ENCODE measurements around the gene PBX3.

Gene PBX3

GRCh38 chr9:125911861-125912644 is 164.9 kb downstream of the PBX3 start:
- DNase-seq: no peak

GRCh38 chr9:125912667-125913066 is 165.5 kb downstream of the PBX3 start:
- no peak for DNase-seq

DNA sequence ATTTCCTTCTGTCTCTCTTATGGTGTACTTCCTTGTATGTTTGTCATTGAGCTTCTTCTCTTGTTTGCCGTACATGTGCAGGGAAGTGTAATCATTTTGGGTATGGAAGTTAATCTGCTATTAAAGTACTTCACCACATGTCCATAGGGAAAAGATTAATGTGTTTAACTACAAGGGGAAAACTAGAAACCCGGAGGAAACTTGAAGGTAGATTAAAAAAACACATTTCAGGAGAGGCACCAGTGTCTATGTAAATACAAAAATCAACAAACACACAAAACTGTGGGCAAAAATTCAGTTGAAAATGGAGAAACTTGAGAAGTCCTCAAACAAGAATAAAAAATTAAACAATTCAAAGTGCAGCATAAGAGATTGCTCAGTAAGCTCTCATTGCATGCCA is 166.4 kb downstream of the PBX3 start:
- no peak for DNase-seq

DNA sequence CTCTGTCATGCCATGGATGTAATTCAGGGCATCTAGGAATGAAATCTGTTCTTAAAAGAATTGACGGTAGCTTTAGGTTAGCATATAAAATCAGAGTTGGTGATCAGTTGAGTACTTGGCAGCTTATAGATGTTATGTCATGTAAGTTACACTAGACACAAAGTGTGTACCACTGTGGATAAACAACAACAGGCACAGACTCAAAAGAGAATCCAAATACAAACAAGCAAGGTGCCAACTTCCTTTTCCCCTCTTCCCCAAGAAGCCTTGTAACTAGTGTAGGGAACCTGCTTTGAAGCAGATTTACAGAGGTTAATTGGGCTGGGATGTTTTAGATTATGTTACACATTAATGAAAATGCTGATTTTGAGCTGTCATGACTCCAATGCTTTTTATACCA is 167.2 kb downstream of the PBX3 start:
- no peak for DNase-seq

DNA sequence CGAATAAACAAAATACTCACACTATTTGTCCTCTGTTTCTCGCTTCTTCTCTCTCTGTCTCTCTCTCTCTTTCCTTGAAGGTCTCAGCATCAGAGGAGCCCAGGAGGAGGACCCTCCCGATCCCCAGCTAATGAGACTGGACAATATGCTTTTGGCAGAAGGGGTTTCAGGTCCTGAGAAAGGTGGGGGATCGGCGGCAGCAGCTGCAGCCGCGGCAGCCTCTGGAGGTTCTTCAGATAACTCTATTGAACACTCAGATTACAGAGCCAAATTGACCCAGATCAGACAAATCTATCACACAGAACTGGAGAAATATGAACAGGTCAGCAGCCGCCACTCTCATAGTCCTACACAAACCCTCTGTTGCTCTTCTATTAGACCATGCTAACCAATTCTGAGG is 168.4 kb downstream of the PBX3 start:
- no peak for DNase-seq

- DNase-seq: no peak
Measured at GRCh38 chr9:125919565-125919964, 172.4 kb downstream of the PBX3 start.

- DNase-seq: no peak
Measured at GRCh38 chr9:125920402-125920801, 173.2 kb downstream of the PBX3 start.

GRCh38 chr9:125922854-125923253 is 175.7 kb downstream of the PBX3 start:
- DNase-seq: no peak

- no peak for DNase-seq
Measured at GRCh38 chr9:125924351-125924750, 177.2 kb downstream of the PBX3 start.

DNA sequence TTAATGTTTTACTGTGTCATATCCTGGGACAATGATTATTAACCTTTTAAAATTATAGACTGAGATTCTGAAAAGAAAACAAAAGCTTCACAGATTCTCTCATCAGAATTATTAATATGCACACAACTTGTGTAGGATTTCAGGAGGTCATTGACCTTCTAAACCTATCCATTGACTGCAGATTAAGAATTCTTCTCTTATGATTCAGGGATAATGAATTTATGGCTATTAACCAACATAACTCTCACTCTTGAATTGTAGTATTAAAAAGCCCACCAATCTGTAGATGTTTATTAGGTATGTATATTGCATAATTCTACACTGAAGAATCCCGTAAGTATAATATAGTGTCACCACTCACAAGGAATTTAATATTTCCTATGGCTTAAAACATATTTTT is 179.8 kb downstream of the PBX3 start:
- DNase-seq: no peak

DNA sequence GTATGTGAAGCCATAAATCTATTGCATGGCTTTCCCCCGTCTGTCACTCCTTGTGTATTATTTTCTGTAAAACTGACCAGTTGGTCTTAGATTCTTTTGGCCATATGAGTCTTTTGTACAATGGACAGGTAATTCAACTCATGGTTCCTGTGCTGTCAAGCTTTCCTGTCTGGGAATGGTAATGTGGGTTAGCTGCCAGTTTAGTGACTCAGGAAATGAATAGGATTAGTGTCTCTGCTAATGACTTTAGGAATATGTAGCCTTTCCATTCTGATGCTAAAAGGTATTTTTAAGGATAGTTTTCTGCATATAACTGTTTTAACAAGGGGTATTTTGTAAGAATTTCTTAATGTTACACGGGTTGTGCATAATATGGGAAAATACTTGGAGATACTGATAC is 182.7 kb downstream of the PBX3 start:
- DNase-seq: no peak

- DNase-seq: no peak
Measured at GRCh38 chr9:125931211-125931610, 184.0 kb downstream of the PBX3 start.

- no peak for DNase-seq
Measured at GRCh38 chr9:125932012-125932411, 184.8 kb downstream of the PBX3 start.

DNA sequence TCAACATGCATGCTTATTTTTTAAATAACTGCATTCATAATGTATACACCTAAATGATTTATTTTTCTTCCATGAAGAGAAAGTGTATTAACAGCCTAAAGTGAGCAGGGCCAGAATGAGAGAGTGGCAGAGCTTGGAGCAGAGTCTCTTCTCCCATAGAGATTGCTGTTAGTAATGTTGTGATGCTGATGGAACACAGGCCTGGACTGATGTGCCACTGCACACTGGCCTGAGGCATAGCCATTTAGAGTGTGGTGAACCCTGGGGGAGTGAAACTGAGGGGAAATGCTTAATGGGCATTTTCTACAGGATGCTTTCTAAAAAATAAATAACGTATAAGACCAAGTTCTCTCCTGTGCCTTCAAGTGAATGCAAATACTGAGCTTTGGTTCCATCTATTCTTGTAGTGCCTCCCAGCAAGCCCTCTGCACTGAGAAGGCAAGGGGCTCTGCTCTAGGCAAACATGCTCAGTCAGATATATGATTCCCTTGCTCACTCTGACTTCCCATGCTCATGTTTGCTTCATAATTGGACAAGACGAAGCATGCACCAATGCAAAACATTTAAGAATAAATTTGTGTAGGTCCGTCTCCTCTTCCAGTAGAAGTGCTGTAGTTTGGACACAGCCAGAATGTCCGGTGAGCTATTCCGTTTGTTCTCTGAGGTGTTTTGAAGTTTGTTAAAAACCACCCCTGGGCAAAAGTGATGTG is 185.7 kb downstream of the PBX3 start:
- no peak for DNase-seq

- no peak for DNase-seq
Measured at GRCh38 chr9:125942125-125942524, 195.0 kb downstream of the PBX3 start.

DNA sequence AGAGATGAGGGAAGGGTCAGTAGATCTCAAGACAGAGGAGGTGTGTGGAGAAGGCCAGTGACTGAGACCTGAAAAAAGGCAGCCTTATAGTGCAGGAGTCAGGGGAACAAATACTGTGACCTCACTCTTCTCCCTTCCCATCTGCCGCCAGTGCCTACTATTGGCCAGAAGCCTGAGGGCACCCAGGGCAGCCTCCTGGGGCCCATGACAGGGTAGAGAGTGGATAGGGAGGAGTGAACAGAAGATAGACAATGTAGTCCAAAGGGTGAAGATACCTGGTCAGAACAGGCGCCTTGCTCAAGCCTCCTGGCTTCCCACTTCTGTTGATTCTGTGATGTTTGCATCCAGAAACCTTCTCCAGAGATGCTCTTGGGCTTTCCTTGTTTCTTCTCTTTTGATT is 196.7 kb downstream of the PBX3 start:
- no peak for DNase-seq

DNA sequence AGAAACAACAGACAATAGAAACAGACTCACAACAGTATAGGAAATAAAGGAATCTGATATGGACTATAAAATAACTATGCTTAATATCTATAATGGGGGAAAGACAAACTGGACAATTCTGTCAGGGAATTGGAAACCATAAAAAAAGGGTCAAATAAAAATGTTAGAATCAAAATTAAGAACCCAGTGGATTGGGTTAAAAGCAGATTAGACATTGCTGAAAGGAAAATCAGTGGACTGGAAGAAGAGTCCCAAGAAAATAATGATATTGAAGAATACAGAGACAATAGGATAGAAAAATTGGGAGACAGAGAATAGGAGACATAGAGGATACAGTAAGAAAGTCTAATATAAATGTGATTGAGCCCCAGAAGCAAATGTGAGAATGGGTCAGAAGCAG is 199.2 kb downstream of the PBX3 start:
- DNase-seq: no peak

DNA sequence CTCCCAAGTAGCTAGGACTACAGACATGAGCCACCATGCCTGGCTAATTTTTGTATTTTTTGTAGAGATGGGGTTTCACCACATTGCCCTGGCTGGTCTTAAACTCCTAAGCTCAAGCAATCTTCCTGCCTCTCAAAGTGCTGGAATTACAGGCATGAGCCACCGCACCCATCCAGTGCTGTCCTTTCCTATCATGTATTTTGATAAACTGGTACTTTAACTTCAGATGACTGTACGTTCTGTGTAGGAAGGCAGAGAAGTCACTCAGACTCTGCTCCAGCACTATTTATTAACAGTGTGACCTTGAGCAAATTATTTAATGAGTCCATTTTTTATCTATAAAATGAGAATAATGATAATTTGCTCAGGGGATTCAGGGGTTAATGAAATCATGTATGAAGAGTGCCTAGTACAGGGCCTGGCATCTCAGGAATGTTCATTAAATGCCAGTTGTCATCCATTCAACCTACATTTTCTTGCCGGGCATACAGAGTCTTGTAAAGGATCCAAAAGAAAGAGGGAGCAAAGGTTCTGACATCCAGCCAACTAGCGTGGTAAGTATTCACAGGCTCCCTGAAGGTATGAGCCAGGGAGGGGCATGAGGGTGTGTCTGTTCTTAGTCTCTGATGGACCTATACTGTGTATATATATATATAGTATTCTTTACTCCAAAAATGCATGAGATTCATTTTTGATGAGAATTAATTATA is 201.9 kb downstream of the PBX3 start:
- no peak for DNase-seq

DNA sequence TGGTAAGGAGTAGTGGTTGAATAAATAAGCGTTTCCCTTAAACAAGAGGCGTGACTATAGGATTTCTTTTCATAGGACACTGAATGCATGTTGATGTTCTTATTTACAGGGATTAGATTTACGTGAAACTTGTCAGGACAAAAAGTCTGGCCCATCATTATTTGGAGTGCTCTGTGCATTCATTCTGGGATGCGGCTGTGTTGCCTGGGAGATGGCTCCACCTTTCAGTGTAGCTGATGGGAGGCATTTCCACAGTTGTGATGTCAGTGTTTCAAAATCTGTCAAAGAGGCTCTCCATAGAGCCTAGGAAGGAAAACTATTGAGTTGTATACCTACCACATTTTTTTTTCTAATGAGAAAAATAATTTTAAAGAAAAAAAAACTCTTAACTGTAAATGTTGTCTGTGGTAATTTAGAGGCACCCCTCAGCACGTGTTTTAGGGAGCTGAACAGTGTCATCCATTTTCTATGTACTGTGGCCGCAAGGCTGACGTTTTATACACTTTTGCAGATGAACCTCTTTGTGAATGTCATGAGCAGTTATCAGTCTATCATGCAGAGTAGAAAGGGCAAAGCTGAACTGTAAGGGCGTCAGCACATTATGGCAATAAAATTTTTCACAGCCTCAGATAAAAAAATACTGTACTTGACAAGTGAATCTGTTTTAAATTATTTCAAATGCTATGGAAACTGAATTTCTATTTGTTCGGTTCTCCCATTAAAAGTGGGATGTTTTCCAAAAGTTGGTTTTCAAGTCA is 202.7 kb downstream of the PBX3 start:
- no peak for DNase-seq

DNA sequence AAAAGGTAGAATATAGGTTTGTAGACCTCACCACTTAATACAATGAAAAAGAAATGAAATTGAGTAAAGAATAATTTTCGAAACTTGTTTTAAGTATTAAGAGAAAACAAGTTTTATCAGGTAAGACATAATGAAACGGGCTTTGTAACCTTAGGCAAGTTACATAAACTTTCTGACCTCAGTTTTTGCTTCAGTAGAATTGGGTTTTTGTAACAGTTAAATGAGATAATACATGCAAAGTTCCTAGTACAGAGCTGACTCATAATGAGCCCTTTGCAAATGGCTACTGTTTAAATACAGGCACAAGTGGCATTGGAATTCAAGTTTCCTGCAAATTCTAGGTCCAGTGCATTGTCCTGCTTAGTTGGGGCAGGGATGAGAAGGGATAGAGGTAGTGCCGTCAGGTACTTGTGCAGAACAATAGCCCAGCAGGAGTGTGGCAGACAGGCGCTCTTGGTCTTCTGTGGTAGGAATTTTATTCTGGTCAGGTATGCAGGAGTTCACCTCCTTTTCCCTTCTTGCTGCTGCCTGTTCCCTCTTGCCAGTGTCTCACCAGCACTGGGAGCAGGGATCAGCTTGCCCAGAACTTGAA is 203.8 kb downstream of the PBX3 start:
- no peak for DNase-seq

- DNase-seq: no peak
Measured at GRCh38 chr9:125953314-125954019, 206.3 kb downstream of the PBX3 start.

GRCh38 chr9:125956102-125956501 is 208.9 kb downstream of the PBX3 start:
- DNase-seq: no peak
